PC-9 (cell line): ENCODE measurements around the gene EDAR. TPM values are rescaled to one million over a fixed set of nuclear protein-coding genes. Genes with fewer than 3 reads are reported as not detected.

Experiments
- BruUV-seq: library from RNA; stranded (reverse); fragments of 400-500 nt; replicated peaks from 2 replicates; lab custom pipeline; 2021; lab: Mats Ljungman, UMichigan
- CTCF ChIA-PET: fragments of 300-600 bp; sonication (Branson Sonifier 250); formaldehyde crosslinking; loops from one replicate; lab custom pipeline; 2022; ENCODE audit warnings: antibody characterized with exemption; lab: Charles Lee
- POLR2A ChIA-PET: fragments of 300-600 bp; sonication (Branson Sonifier 250); formaldehyde crosslinking; loops from one replicate; lab custom pipeline; 2022; ENCODE audit warnings: antibody characterized with exemption; ENCODE audit not compliant: unreplicated experiment; lab: Charles Lee
- DNase-seq, 2 experiments: peaks; one replicate each; pipeline versions ENCODE4 v3.0.0 to v3.0.0-alpha.2; 2015 to 2022; ENCODE audit warnings: mixed read lengths in 1 of 2
- H2AFZ ChIP-seq: fragments of 200-600 bp; sonication (generic); 2 replicates; pipeline ENCODE4 v1.8.1; 2017; ENCODE audit warnings: antibody characterized with exemption
- H3F3A ChIP-seq: fragments of 200-600 bp; sonication (generic); 2 replicates; pipeline ENCODE4 v1.8.1; 2017; ENCODE audit warnings: antibody characterized with exemption, mild to moderate bottlenecking, low read depth; ENCODE audit not compliant: insufficient read depth
- H3K27ac ChIP-seq: fragments of 200-600 bp; sonication (generic); 2 replicates; pipeline ENCODE4 v1.6.1; 2016; ENCODE audit warnings: mixed run types
- H3K27me3 ChIP-seq: fragments of 200-600 bp; sonication (generic); 2 replicates; pipeline ENCODE4 v1.6.1; 2016; ENCODE audit warnings: low read depth, mixed run types; ENCODE audit not compliant: insufficient read depth
- H3K36me3 ChIP-seq: fragments of 200-600 bp; sonication (generic); 2 replicates; pipeline ENCODE4 v1.6.1; 2016; ENCODE audit warnings: low read depth, mixed run types
- H3K4me1 ChIP-seq: fragments of 200-600 bp; sonication (generic); replicated peaks from 2 replicates; pipeline ENCODE4 v1.6.1; 2016; ENCODE audit warnings: mixed run types; ENCODE audit not compliant: insufficient read depth
- H3K4me2 ChIP-seq: fragments of 200-600 bp; sonication (generic); 2 replicates; pipeline ENCODE4 v1.6.1; 2017; ENCODE audit warnings: mixed run types
- H3K4me3 ChIP-seq: fragments of 200-600 bp; sonication (generic); 2 replicates; pipeline ENCODE4 v1.6.1; 2016; ENCODE audit warnings: mixed run types
- H3K79me2 ChIP-seq: fragments of 200-600 bp; sonication (generic); 2 replicates; pipeline ENCODE4 v1.6.1; 2017; ENCODE audit warnings: low read depth, mixed run types
- H3K9me2 ChIP-seq: fragments of 200-600 bp; sonication (generic); 2 replicates; pipeline ENCODE4 v1.8.1; 2017; ENCODE audit warnings: mild to moderate bottlenecking; ENCODE audit not compliant: insufficient read depth
- H3K9me3 ChIP-seq: fragments of 200-600 bp; sonication (generic); 2 replicates; pipeline ENCODE4 v1.8.1; 2016; ENCODE audit warnings: low read depth; ENCODE audit not compliant: insufficient read depth
- H4K20me1 ChIP-seq: fragments of 200-600 bp; sonication (generic); 2 replicates; pipeline ENCODE4 v1.8.1; 2017; ENCODE audit not compliant: insufficient read depth
- EZH2 ChIP-seq: fragments of 200-600 bp; sonication (generic); IDR thresholded peaks from 2 replicates; pipeline ENCODE4 v1.8.0; 2017; ENCODE audit warnings: antibody characterized with exemption, low read depth
- intact Hi-C: fragments of 100-400 bp; cut with micrococcal nuclease; formaldehyde crosslinking; loops from one replicate; pipeline ENCODE4 v1.10.0; 2022; ENCODE audit not compliant: unreplicated experiment
- total RNA-seq: library from RNA; stranded (reverse); gene quantifications from 2 replicates; pipeline ENCODE4 v1.2.3, GENCODE V29; 2021
- TF ChIP-seq, protein P1 (sequence below): fragments of 200-600 bp; sonication (generic); conservative IDR thresholded peaks from 2 replicates; pipeline ENCODE4 v1.6.1; 2017; ENCODE audit warnings: mixed run types, antibody characterized with exemption, mild to moderate bottlenecking, moderate library complexity

The EDAR gene
- total RNA-seq, 1 experiment from 2014 or later = not detected

DNA sequence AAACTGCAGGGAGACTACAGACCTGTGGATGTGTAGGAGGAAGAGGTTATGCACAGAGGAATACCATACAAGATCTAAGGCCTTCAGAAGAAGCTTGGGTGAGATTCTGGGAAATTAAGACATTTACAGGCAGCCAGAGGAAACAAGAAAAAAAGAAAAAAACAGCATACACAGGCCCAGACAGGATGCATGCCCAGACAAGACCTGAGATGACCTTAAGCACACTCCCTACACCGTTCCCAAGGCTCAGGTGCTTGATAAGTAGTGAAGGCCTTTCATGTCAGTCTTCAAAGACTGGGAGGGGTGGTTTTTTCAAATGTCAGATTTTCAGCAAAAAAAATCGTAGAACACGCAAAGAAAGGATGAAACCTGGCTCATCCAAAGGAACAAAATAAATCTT lies 119.5 kb downstream of the EDAR start:
- H3K27ac ChIP-seq = no peak overlapping the region
- ChIA-PET POLR2A (no interaction called here), CTCF (no interaction called here)
- no peak overlapping the region for H3K4me3 ChIP-seq
- intact Hi-C loops = no loop called here
- no peaks in the 10 kb centered on the region for H4K20me1 ChIP-seq
- H3K36me3 ChIP-seq = no peaks in the 10 kb centered on the region
- no peaks in the 10 kb centered on the region for H3F3A ChIP-seq
- H3K4me2 ChIP-seq = no peak overlapping the region
- no peaks in the 10 kb centered on the region for H3K9me2 ChIP-seq
- TF ChIP-seq, protein P1, sequence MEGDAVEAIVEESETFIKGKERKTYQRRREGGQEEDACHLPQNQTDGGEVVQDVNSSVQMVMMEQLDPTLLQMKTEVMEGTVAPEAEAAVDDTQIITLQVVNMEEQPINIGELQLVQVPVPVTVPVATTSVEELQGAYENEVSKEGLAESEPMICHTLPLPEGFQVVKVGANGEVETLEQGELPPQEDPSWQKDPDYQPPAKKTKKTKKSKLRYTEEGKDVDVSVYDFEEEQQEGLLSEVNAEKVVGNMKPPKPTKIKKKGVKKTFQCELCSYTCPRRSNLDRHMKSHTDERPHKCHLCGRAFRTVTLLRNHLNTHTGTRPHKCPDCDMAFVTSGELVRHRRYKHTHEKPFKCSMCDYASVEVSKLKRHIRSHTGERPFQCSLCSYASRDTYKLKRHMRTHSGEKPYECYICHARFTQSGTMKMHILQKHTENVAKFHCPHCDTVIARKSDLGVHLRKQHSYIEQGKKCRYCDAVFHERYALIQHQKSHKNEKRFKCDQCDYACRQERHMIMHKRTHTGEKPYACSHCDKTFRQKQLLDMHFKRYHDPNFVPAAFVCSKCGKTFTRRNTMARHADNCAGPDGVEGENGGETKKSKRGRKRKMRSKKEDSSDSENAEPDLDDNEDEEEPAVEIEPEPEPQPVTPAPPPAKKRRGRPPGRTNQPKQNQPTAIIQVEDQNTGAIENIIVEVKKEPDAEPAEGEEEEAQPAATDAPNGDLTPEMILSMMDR = no peak
- no peak for TF ChIP-seq EZH2
- H3K4me1 ChIP-seq = no peaks in the 10 kb centered on the region
- H3K9me3 ChIP-seq = peaks cover 15% of the 10 kb centered on the region; the same call in 1 of the 2 replicates
- H3K79me2 ChIP-seq = no peaks in the 10 kb centered on the region
- H3K27me3 ChIP-seq = no peaks in the 10 kb centered on the region
- H2AFZ ChIP-seq = no peak overlapping the region
- BruUV-seq = no TSS peak
- no peak for DNase-seq

DNA sequence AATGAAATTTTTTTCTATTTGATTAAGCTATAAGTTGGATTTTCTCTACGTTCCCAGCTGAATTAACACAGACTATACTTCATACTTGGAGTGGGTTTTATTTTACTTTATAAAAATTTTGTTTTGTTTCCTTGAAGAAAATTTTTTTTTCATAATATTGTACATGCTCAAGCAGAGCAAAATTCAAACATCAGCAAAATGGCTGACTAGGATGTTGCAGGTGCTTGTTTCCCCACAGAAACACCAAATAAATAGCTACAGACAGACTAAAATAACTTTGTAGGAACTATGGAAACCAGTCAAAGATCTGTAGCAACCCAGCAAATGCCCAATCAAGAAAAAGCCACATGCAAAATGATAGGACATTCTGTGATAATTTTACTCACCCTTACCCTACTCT lies 120.1 kb downstream of the EDAR start:
- ChIA-PET POLR2A (no interaction called here), CTCF (no interaction called here)
- no peak overlapping the region for H3K27ac ChIP-seq
- no TSS peak for BruUV-seq
- no peak overlapping the region for H3K4me3 ChIP-seq
- no peak overlapping the region for H2AFZ ChIP-seq
- no peaks in the 10 kb centered on the region for H3F3A ChIP-seq
- no peaks in the 10 kb centered on the region for H4K20me1 ChIP-seq
- DNase-seq = no peak
- H3K79me2 ChIP-seq = no peaks in the 10 kb centered on the region
- no peak overlapping the region for H3K4me2 ChIP-seq
- H3K9me3 ChIP-seq = peaks cover 15% of the 10 kb centered on the region; the same call in 1 of the 2 replicates
- no peaks in the 10 kb centered on the region for H3K9me2 ChIP-seq
- no peak for TF ChIP-seq EZH2
- TF ChIP-seq, protein P1 = no peak
- H3K4me1 ChIP-seq = no peaks in the 10 kb centered on the region
- intact Hi-C loops = no loop called here
- no peaks in the 10 kb centered on the region for H3K27me3 ChIP-seq
- H3K36me3 ChIP-seq = no peaks in the 10 kb centered on the region

DNA sequence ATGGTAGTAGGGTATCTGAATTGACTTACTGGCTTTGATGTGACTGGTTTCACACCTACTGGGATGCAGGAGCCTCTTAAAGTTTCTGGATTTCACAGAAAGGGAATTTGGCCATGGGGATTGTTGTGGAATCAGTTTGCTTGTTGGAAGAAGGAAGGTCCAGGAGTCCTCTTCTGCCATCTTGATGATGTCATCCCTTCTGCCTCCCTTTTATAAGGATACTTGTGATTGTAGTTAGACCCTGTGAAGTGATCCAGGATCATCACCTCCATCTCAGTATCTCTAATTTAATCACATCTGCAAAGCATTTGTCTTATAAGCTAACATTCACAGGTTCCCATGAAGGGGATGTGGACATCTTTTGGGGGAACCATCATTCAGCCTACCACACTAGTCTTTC lies 123.0 kb downstream of the EDAR start:
- H3F3A ChIP-seq = no peaks in the 10 kb centered on the region
- ChIA-PET CTCF (no interaction called here), POLR2A (no interaction called here)
- H3K4me1 ChIP-seq = no peaks in the 10 kb centered on the region
- H3K27ac ChIP-seq = no peak overlapping the region
- H3K27me3 ChIP-seq = no peaks in the 10 kb centered on the region
- no peaks in the 10 kb centered on the region for H4K20me1 ChIP-seq
- no peak overlapping the region for H2AFZ ChIP-seq
- H3K4me3 ChIP-seq = no peak overlapping the region
- no TSS peak for BruUV-seq
- H3K4me2 ChIP-seq = no peak overlapping the region
- H3K9me3 ChIP-seq = peaks cover 15% of the 10 kb centered on the region; the same call in 1 of the 2 replicates
- intact Hi-C loops = no loop called here
- H3K79me2 ChIP-seq = no peaks in the 10 kb centered on the region
- H3K9me2 ChIP-seq = no peaks in the 10 kb centered on the region; the same call in 1 of the 2 replicates
- TF ChIP-seq EZH2 = no peak
- TF ChIP-seq, protein P1 = no peak
- no peak for DNase-seq
- no peaks in the 10 kb centered on the region for H3K36me3 ChIP-seq
